Ishikawa (cell line): ENCODE results near the gene ARHGEF4.
A peak's percentile ranks its signal among the peaks of the same experiment; 100 is the strongest.

Experiments
- CEBPB ChIP-seq: IDR thresholded peaks from 2 replicates; pipeline ENCODE4 v1.6.1; 2012
- CREB1 ChIP-seq: IDR thresholded peaks from 2 replicates; pipeline ENCODE4 v1.6.1; 2012; ENCODE audit warnings: low read depth
- EGR1 ChIP-seq: IDR thresholded peaks from 2 replicates; pipeline ENCODE4 v1.6.1; 2012
- EP300 ChIP-seq: IDR thresholded peaks from 2 replicates; pipeline ENCODE4 v1.6.1; 2012; ENCODE audit warnings: borderline replicate concordance
- FOXM1 ChIP-seq: IDR thresholded peaks from 2 replicates; pipeline ENCODE4 v1.6.1; 2012; ENCODE audit warnings: low read depth, borderline replicate concordance
- MAX ChIP-seq: IDR thresholded peaks from 2 replicates; pipeline ENCODE4 v1.6.1; 2012
- NFIC ChIP-seq: IDR thresholded peaks from 2 replicates; pipeline ENCODE4 v1.6.1; 2012
- RAD21 ChIP-seq: IDR thresholded peaks from 2 replicates; pipeline ENCODE4 v1.6.1; 2012; ENCODE audit warnings: low read depth
- TAF1 ChIP-seq: IDR thresholded peaks from 2 replicates; pipeline ENCODE4 v1.6.1; 2012; ENCODE audit warnings: low read depth, mild to moderate bottlenecking
- TCF12 ChIP-seq: IDR thresholded peaks from 2 replicates; pipeline ENCODE4 v1.6.1; 2012; ENCODE audit warnings: low read depth
- TEAD4 ChIP-seq: IDR thresholded peaks from 2 replicates; pipeline ENCODE4 v1.6.1; 2012
- USF1 ChIP-seq: IDR thresholded peaks from 2 replicates; pipeline ENCODE4 v1.6.1; 2012
- YY1 ChIP-seq: IDR thresholded peaks from 2 replicates; pipeline ENCODE4 v1.6.1; 2012; ENCODE audit warnings: low read depth
- ZBTB7A ChIP-seq: IDR thresholded peaks from 2 replicates; pipeline ENCODE4 v1.6.1; 2012; ENCODE audit warnings: low read depth
- TF ChIP-seq, protein P1 (sequence below): IDR thresholded peaks from 2 replicates; pipeline ENCODE4 v1.6.1; 2012; ENCODE audit warnings: low read depth, mild to moderate bottlenecking

The ARHGEF4 gene

GRCh38 chr2:131033786-131034121 lies 197.0 kb downstream of the ARHGEF4 start:
- TF ChIP-seq FOXM1 (no peak), USF1 (no peak), TEAD4 (no peak), RAD21 (no peak), CREB1 (no peak), TAF1 (no peak), YY1 (no peak), EP300 (no peak), CEBPB (no peak), EGR1 (no peak), ZBTB7A (no peak), TCF12 (no peak), MAX (no peak), NFIC (no peak)
- TF ChIP-seq, protein P1, sequence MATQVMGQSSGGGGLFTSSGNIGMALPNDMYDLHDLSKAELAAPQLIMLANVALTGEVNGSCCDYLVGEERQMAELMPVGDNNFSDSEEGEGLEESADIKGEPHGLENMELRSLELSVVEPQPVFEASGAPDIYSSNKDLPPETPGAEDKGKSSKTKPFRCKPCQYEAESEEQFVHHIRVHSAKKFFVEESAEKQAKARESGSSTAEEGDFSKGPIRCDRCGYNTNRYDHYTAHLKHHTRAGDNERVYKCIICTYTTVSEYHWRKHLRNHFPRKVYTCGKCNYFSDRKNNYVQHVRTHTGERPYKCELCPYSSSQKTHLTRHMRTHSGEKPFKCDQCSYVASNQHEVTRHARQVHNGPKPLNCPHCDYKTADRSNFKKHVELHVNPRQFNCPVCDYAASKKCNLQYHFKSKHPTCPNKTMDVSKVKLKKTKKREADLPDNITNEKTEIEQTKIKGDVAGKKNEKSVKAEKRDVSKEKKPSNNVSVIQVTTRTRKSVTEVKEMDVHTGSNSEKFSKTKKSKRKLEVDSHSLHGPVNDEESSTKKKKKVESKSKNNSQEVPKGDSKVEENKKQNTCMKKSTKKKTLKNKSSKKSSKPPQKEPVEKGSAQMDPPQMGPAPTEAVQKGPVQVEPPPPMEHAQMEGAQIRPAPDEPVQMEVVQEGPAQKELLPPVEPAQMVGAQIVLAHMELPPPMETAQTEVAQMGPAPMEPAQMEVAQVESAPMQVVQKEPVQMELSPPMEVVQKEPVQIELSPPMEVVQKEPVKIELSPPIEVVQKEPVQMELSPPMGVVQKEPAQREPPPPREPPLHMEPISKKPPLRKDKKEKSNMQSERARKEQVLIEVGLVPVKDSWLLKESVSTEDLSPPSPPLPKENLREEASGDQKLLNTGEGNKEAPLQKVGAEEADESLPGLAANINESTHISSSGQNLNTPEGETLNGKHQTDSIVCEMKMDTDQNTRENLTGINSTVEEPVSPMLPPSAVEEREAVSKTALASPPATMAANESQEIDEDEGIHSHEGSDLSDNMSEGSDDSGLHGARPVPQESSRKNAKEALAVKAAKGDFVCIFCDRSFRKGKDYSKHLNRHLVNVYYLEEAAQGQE, result no peak

DNA sequence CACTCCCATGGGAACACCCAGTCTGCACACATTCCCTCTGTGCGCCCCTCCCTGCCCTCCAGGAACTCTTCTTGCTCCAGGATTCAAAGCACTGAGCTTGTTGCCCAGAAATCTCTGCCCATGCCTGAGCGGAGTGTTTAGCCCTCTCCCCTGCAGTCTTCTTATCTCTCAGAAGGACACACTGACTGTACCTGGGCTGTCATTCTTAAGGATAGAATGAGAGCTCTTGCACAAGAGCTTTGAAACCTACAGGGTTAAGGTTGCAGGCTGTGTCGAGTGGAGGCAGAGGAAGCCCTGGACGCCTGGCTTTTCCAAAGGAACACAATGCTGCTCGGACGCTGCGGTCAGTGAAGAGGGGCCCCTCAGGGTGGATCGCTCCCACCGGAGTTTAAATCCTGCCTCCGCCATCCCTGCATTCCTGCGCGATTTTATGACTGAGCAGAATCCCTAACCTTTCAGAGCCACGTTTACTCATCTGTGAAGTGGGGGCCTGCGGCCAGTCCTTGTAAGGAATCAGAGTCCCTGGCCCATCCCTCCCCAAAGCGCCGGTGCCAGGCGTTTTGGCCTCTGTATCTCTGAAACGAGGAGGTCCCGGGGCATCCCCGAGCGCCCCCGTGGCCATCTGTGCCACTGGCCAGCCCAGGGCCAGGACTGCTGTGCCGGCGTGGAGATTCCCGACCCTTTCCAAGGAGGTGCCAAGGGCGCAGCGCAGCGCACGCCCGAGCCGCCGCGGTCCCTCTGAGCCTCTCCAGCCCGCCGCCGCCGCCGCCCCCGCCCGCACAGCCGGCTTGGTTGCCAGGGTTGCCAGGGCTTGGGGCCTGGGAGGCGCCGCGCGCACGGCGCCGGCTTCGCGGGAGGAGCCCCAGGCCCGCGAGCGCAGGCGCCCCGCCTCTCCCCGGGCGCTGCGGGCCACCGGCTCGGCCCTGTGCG lies 197.7 kb downstream of the ARHGEF4 start:
- peak; percentile 51 for TF ChIP-seq EGR1
- no peak for TF ChIP-seq TEAD4
- TF ChIP-seq FOXM1, result no peak
- no peak for TF ChIP-seq USF1
- TF ChIP-seq, protein P1, result no peak
- peak; percentile 66 for TF ChIP-seq CEBPB

- TF ChIP-seq CEBPB, result no peak
- no peak for TF ChIP-seq FOXM1
- no peak for TF ChIP-seq EP300
- TF ChIP-seq, protein P1, result no peak
- no peak for TF ChIP-seq TAF1
- no peak for TF ChIP-seq EGR1
- TF ChIP-seq NFIC, result no peak
- TF ChIP-seq CREB1, result no peak
- TF ChIP-seq RAD21, result no peak
- no peak for TF ChIP-seq TCF12
- TF ChIP-seq ZBTB7A, result 0 out of 2 replicates have a peak, but pooled peaks have one; percentile 59
- TF ChIP-seq YY1, result no peak
- TF ChIP-seq USF1, result no peak
- no peak for TF ChIP-seq TEAD4
- TF ChIP-seq MAX, result peak; percentile 31; the same call in 1 of the 2 replicates
Observed at GRCh38 chr2:131035112-131035825, 198.6 kb downstream of the ARHGEF4 start.
